NCI-H524 (cell line): ENCODE measurements around the gene ATP1A1.
A peak's percentile ranks its signal among the peaks of the same experiment; 100 is the strongest.

ENCODE experiments used
- DNase-seq, 2 experiments: peaks; one replicate each; lab custom pipeline; 2025; lab: John Stamatoyannopoulos, UW

Gene ATP1A1

GRCh38 chr1:116415200-116415698 is 42.2 kb downstream of the ATP1A1 start:
- no peak for DNase-seq

GRCh38 chr1:116415699-116416533 is 42.9 kb downstream of the ATP1A1 start:
- peak in 1 of 2 experiments; percentile 40 for DNase-seq

- DNase-seq, result no peak
Measured at GRCh38 chr1:116416854-116417513, 43.9 kb downstream of the ATP1A1 start.

- DNase-seq, result no peak
Measured at GRCh38 chr1:116417678-116418077, 44.6 kb downstream of the ATP1A1 start.

- DNase-seq, result peak; percentile 61 to 84
Measured at GRCh38 chr1:116418091-116418830, 45.2 kb downstream of the ATP1A1 start.

- DNase-seq, result no peak
Measured at GRCh38 chr1:116420417-116421200, 47.6 kb downstream of the ATP1A1 start.

GRCh38 chr1:116424438-116424837 is 51.4 kb downstream of the ATP1A1 start:
- no peak for DNase-seq

GRCh38 chr1:116424863-116425262 is 51.8 kb downstream of the ATP1A1 start:
- DNase-seq, result no peak

- no peak for DNase-seq
Measured at GRCh38 chr1:116425987-116426386, 52.9 kb downstream of the ATP1A1 start.

GRCh38 chr1:116426401-116426800 is 53.4 kb downstream of the ATP1A1 start:
- no peak for DNase-seq

- no peak for DNase-seq
Measured at GRCh38 chr1:116428576-116428975, 55.5 kb downstream of the ATP1A1 start.

GRCh38 chr1:116429821-116430374 is 56.9 kb downstream of the ATP1A1 start:
- DNase-seq, result no peak

GRCh38 chr1:116431870-116432500 is 58.9 kb downstream of the ATP1A1 start:
- no peak for DNase-seq

GRCh38 chr1:116432655-116433265 is 59.7 kb downstream of the ATP1A1 start:
- no peak for DNase-seq

- peak in 1 of 2 experiments; percentile 60 for DNase-seq
Measured at GRCh38 chr1:116433275-116434257, 60.5 kb downstream of the ATP1A1 start.

- DNase-seq, result no peak
Measured at GRCh38 chr1:116434849-116435248, 61.8 kb downstream of the ATP1A1 start.

GRCh38 chr1:116435806-116436610 is 63.0 kb downstream of the ATP1A1 start:
- DNase-seq, result no peak

GRCh38 chr1:116436611-116436970 is 63.5 kb downstream of the ATP1A1 start:
- no peak for DNase-seq
